ENCODE data around the gene USP12. TPM values are rescaled to one million over a fixed set of nuclear protein-coding genes. Genes with fewer than 3 reads are reported as not detected.

The USP12 gene
- total RNA-seq, 4 donors from 2014 or later: 26.2 to 39.0 (median 28.9) TPM

GRCh38 chr13:27044837-27045570 lies 126.6 kb downstream of the USP12 start:
- TF ChIP-seq CTCF (IDR thresholded peaks at IDR 0.05; ENCODE audit: low read depth): no peak

- no peak for TF ChIP-seq CTCF (IDR thresholded peaks at IDR 0.05; ENCODE audit: low read depth)
Observed at GRCh38 chr13:27043013-27043412, 128.6 kb downstream of the USP12 start.

- no peak for TF ChIP-seq CTCF (IDR thresholded peaks at IDR 0.05; ENCODE audit: low read depth)
Observed at GRCh38 chr13:27041341-27041740, 130.3 kb downstream of the USP12 start.

- no peak for TF ChIP-seq CTCF (IDR thresholded peaks at IDR 0.05; ENCODE audit: low read depth)
Observed at GRCh38 chr13:27040826-27041108, 130.8 kb downstream of the USP12 start.

- TF ChIP-seq CTCF (IDR thresholded peaks at IDR 0.05; ENCODE audit: low read depth): no peak
Observed at GRCh38 chr13:27039171-27039701, 132.4 kb downstream of the USP12 start.

- TF ChIP-seq CTCF (IDR thresholded peaks at IDR 0.05; ENCODE audit: low read depth): no peak
Observed at GRCh38 chr13:27038323-27038722, 133.3 kb downstream of the USP12 start.

GRCh38 chr13:27037571-27037970 lies 134.0 kb downstream of the USP12 start:
- no peak for TF ChIP-seq CTCF (IDR thresholded peaks at IDR 0.05; ENCODE audit: low read depth)
